ENCODE data around the gene HIVEP3. TPM values are rescaled to one million over a fixed set of nuclear protein-coding genes. Genes with fewer than 3 reads are reported as not detected.

The HIVEP3 gene
- total RNA-seq, 1 donor from 2014 or later = 0.37 TPM

DNA sequence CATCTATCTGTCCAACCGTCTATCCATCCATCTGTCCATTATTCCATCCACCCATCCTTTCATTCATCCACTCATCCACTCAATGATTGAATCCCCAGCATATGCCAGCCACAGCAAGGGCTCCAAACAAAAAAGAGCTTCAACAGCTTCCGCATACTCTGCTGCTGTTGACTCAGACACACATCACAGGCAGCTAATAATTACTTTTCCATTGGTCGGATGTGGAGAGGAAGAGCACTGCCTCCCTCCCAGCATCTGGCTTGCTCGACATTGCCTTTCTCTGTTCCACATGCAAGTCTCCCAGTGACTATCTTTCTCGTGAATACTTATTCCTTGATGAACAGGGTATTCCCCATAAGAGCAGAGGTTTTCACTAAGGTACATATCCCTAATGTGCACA lies 176.5 kb downstream of the HIVEP3 start:
- no peak overlapping the region for H3K4me2 ChIP-seq

DNA sequence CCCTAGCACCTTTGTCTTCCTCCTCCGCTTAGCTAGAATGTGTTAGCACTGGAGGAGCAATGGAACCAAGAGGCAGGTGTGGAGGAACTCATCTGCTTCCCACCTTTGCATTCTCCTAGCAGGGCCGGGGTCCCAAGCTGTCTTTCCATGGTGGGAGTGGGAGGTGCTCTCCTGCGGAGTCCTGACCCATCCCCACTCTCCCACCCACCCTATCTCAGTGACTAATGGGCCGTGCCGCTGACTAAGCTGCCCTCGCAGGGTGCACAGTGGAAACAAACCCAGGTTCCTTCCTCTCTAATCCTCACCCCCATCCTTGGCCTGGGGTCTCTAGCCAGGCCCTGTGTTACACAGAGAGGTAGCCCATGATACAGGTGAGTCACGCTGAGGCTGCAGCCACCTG lies 177.5 kb downstream of the HIVEP3 start:
- Histone ChIP-seq H3K9ac (no peak overlapping the region), H3K4me1 (no peaks in the 10 kb centered on the region), H3K4me2 (no peak overlapping the region), H3K79me2 (ENCODE audit: low read depth) (no peaks in the 10 kb centered on the region), H2AFZ (replicated peaks) (no peak overlapping the region), H3K27ac (no peak overlapping the region), H4K20me1 (ENCODE audit: low read depth) (no peaks in the 10 kb centered on the region), H3F3A (ENCODE audit: low read depth) (no peaks in the 10 kb centered on the region), H3K27me3 (no peaks in the 10 kb centered on the region), H3K9me3 (ENCODE audit: low read depth) (no peaks in the 10 kb centered on the region), H3K4me3 (no peak overlapping the region), H3K36me3 (no peaks in the 10 kb centered on the region)
- no peak overlapping the region for H3K4me3 Mint-ChIP-seq
- DNase-seq (ENCODE audit: low spot score) = no peak
- H3K4me1 Mint-ChIP-seq = peaks cover 5% of the 10 kb centered on the region
- H3K27ac Mint-ChIP-seq = no peak overlapping the region
- H3K9me3 Mint-ChIP-seq = no peaks in the 10 kb centered on the region
- no peak for TF ChIP-seq EZH2 (IDR thresholded peaks at IDR 0.05)
- TF ChIP-seq, protein P1, sequence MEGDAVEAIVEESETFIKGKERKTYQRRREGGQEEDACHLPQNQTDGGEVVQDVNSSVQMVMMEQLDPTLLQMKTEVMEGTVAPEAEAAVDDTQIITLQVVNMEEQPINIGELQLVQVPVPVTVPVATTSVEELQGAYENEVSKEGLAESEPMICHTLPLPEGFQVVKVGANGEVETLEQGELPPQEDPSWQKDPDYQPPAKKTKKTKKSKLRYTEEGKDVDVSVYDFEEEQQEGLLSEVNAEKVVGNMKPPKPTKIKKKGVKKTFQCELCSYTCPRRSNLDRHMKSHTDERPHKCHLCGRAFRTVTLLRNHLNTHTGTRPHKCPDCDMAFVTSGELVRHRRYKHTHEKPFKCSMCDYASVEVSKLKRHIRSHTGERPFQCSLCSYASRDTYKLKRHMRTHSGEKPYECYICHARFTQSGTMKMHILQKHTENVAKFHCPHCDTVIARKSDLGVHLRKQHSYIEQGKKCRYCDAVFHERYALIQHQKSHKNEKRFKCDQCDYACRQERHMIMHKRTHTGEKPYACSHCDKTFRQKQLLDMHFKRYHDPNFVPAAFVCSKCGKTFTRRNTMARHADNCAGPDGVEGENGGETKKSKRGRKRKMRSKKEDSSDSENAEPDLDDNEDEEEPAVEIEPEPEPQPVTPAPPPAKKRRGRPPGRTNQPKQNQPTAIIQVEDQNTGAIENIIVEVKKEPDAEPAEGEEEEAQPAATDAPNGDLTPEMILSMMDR (IDR thresholded peaks at IDR 0.05) = no peak
- TF ChIP-seq EZH2phosphoT487 (IDR thresholded peaks at IDR 0.05) = no peak
- H3K36me3 Mint-ChIP-seq = no peaks in the 10 kb centered on the region
- peaks cover 3% of the 10 kb centered on the region for H3K27me3 Mint-ChIP-seq (ENCODE audit: insufficient read depth, low read depth)

More for the DNA sequence above, 176.5 kb downstream of the HIVEP3 start:
- Histone ChIP-seq H2AFZ (replicated peaks) (no peak overlapping the region), H3K4me3 (no peak overlapping the region), H4K20me1 (ENCODE audit: low read depth) (no peaks in the 10 kb centered on the region), H3K27ac (no peak overlapping the region), H3K27me3 (no peaks in the 10 kb centered on the region), H3K79me2 (ENCODE audit: low read depth) (no peaks in the 10 kb centered on the region), H3K9me3 (ENCODE audit: low read depth) (no peaks in the 10 kb centered on the region), H3K4me1 (no peaks in the 10 kb centered on the region), H3K9ac (no peak overlapping the region), H3K36me3 (no peaks in the 10 kb centered on the region), H3F3A (ENCODE audit: low read depth) (no peaks in the 10 kb centered on the region)
- no peak overlapping the region for H3K27ac Mint-ChIP-seq
- H3K36me3 Mint-ChIP-seq = no peaks in the 10 kb centered on the region
- H3K4me3 Mint-ChIP-seq = no peak overlapping the region
- H3K27me3 Mint-ChIP-seq (ENCODE audit: insufficient read depth, low read depth) = peaks cover 3% of the 10 kb centered on the region
- no peak for DNase-seq (ENCODE audit: low spot score)
- no peaks in the 10 kb centered on the region for H3K9me3 Mint-ChIP-seq
- TF ChIP-seq EZH2 (IDR thresholded peaks at IDR 0.05) = no peak
- TF ChIP-seq, protein P1 (IDR thresholded peaks at IDR 0.05) = no peak
- peaks cover 5% of the 10 kb centered on the region for H3K4me1 Mint-ChIP-seq

DNA sequence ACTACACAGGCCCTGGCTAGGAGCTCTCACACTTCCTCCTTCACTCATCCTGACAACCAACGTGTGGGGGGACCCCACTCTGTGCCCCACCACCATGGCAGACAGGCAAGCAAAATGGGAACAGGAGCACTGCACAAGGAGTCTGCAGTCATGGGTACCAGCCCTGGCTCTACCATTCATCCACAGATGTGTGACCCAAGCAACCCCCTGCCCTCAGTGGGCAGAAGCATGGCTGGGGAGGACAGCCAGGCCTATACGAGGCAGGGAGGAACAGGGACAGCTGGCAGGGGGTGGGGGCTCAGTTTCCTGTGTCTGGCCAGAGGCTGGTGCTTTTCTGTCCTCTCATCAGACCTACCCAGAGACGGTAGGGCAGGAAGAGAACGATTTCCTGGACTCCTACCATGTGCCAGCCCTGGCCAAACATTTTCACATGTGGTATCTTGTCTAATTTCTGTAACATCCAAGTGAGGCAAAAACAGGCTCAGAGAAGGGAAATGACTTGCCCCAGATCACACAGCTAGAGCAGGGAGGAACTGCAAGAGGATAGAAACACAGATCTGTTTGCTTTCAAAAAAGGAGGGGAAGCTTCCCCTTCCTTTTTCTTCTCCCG lies 178.0 kb downstream of the HIVEP3 start:
- Mint-ChIP-seq H3K27ac (peak overlapping the region; percentile 28), H3K27me3 (ENCODE audit: insufficient read depth, low read depth) (peaks cover 3% of the 10 kb centered on the region), H3K36me3 (no peaks in the 10 kb centered on the region), H3K4me3 (no peak overlapping the region), H3K4me1 (peaks cover 10% of the 10 kb centered on the region), H3K9me3 (no peaks in the 10 kb centered on the region)
- Histone ChIP-seq H4K20me1 (ENCODE audit: low read depth) (no peaks in the 10 kb centered on the region), H2AFZ (replicated peaks) (no peak overlapping the region), H3K4me2 (no peak overlapping the region), H3K79me2 (ENCODE audit: low read depth) (no peaks in the 10 kb centered on the region), H3F3A (ENCODE audit: low read depth) (no peaks in the 10 kb centered on the region), H3K27me3 (no peaks in the 10 kb centered on the region), H3K4me1 (peaks cover 4% of the 10 kb centered on the region), H3K36me3 (no peaks in the 10 kb centered on the region), H3K9ac (no peak overlapping the region), H3K4me3 (no peak overlapping the region), H3K9me3 (ENCODE audit: low read depth) (no peaks in the 10 kb centered on the region), H3K27ac (no peak overlapping the region)
- TF ChIP-seq, protein P1 (IDR thresholded peaks at IDR 0.05) = no peak
- TF ChIP-seq EZH2 (IDR thresholded peaks at IDR 0.05) (no peak), EZH2phosphoT487 (IDR thresholded peaks at IDR 0.05) (no peak)
- DNase-seq (ENCODE audit: low spot score) = no peak
